HG02759 (cell line): ENCODE results near the gene NCCRP1.

Experiments
- ATAC-seq: cut with Tn5 transposase; IDR thresholded peaks from one replicate; pipeline ENCODE4 v1.9.1; 2021; ENCODE audit warnings: mild to moderate bottlenecking, moderate library complexity; ENCODE audit not compliant: unreplicated experiment

Gene NCCRP1

DNA sequence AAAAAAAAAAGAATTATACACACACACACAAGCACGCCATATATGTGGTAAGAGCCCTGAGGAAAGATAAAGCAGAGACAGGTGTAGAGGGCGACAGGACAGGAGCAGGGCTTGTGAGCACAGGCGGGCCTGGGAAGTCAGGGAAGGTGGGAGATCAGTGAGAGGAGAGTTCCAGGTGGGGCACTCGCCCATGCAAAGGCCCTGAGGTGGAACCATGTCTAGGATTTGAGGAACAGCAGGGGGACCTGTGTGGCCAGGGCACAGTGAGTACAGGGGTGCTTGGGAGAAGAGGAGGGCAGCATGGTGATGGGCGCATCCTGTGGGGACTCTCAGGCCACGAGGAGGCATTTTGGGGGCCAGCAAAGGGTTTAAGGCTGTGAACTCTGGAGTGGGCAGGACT lies 32.5 kb upstream of the NCCRP1 start:
- no peak for ATAC-seq

GRCh38 chr19:39165857-39166256 lies 30.9 kb upstream of the NCCRP1 start:
- ATAC-seq: no peak

DNA sequence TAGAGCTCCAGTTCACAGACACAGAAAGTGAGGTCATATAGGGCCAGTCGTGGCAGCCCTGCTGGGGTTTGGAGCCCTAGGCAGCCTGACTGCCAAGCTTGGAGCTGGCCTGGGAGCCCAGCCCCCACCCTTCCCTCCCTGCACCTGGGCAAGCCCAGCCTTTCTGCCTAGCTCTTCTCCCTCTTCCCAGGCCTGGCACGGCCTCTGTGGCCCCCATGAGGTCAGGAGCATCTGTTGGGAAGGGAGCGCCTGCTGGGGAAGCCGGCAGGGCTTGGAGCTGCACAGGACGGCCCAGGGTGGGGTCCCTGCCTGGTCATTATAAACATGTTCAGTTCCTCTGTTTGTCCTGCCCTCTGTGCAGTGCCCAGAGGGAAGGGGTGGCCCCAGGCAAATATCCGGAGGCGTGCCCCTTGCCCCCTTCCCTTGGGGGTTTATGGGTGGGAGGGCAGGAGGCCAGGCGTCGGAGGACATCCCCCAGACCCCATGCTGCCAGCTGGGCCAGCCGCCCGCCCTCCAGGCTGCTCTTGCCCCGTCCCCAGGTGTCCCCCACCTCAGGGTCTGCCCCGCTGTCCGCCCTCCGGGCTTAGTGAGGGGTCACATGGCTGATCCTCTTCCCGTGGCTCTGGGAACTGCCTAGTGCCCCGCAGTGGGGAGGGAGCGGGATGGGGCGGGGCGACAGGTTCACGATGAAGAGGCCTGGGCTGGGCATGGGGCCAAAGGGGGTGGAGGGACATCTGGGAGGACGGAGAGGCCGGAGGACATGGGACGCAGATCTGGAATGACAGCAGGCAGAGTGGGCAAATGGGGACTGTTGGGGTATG lies 30.0 kb upstream of the NCCRP1 start:
- ATAC-seq: no peak

DNA sequence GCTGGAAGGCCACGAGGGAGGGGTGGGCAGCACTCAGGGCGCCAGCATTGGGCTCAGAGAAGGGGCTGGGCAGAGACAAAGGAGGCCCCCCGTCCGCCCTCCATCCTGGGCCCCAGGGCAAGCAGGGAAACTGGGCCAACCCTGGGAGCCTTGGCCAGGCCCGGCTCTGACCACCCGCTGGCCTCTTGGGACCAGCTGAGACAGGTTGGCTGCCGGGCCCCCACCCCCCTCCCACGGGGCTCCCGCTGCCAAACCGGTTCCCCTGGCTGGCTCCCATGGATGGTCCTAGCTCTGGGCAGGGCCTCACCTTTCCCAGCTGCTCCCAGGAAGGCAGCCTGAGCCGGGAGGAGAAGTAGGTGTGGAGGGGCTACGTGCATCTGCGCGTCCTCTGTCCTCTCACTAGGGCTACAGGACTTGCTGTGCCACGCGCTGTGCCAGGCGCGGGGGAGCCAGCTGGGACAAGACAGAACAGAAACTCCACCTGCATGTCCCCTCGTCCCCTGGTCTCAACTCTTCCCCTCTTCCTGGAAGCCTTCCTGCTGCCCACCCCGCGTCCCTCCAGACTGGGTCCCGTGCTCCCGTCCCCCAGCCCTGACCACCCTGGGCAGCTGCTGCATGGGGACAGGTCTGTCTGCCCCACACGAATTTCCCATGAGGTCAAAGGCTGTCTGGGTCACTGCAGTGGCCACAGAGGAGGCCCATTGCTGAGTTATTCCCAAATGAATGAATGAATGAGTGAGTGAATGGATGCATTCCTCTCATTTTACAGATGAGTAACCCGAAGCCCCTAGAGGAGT lies 29.1 kb upstream of the NCCRP1 start:
- no peak for ATAC-seq

GRCh38 chr19:39168258-39169142 lies 28.3 kb upstream of the NCCRP1 start:
- ATAC-seq: no peak

- ATAC-seq: no peak
These were observed 27.5 kb upstream of the NCCRP1 start for GRCh38 chr19:39169143-39169810.

- no peak for ATAC-seq
These were observed 26.2 kb upstream of the NCCRP1 start for GRCh38 chr19:39170386-39171231.

DNA sequence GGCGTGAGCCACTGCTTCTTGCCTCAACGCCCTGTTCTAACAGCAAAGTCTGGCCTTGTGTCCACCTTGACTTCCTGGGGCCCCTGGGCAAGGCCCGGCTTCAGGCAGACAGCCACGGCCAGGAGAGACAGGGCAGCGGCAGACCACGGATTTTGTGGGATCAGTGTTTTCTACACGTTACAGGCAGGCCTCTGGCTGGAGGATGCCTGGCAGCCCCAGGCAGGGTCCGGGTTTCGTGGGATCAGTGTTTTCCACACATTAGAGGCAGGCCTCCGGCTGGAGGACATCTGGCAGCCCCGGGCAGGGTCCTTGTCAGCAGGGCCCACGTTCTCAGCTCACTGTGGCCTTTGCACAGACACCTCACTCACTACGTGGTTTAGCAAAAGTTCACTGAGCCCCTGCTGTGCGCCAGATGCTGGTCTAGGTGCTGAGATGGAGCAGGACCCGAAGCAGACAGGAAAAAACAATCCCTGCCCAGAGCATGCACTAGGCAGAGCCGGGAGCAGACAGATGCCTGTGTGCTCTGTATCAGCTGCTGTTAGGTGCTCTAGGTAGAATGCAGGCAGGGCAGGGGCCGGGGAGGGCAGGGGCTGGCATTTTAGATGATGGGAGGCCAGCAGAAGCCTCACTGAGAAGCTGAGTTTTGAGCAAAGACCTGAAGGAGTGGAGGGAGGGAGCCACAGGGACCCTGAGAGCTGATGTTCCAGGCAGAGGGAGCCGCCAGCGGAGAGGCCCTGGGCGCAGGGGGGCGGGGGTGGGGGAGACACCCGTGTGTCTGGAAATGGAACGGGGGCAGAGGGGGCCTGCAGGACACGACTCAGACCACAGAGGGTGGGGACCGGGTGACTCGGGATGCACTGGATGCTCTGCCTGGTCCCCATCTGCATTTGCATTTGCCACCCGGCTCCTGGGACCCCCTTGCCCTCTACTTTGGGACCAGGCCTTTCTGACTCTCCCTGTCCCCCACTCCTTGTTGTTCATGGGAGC lies 25.0 kb upstream of the NCCRP1 start:
- ATAC-seq: no peak

DNA sequence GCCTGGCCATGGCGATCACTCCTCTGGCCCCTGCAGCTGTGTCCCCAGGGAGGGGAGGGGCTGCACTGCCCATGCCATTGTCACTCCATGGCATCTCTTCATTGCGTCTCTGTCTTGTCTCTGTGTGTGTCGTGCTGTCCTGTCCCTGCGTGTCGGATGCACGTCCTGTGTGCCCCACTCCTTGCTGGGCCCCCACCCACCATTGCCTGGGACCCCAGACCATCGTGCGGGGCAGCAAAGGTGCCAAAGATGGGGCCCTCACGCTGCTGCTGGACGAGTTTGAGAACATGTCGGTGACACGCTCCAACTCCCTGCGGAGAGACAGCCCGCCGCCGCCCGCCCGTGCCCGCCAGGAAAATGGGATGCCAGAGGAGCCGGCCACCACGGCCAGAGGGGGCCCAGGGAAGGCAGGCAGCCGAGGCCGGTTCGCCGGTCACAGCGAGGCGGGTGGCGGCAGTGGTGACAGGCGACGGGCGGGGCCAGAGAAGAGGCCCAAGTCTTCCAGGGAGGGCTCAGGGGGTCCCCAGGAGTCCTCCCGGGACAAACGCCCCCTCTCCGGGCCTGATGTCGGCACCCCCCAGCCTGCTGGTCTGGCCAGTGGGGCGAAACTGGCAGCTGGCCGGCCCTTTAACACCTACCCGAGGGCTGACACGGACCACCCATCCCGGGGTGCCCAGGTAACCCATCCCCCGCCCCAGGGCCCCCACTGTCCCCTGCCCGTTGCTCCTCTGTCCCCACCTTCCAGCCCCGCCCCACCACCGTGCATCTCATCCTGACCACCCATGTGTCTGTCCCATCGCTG lies 23.9 kb upstream of the NCCRP1 start:
- no peak for ATAC-seq

DNA sequence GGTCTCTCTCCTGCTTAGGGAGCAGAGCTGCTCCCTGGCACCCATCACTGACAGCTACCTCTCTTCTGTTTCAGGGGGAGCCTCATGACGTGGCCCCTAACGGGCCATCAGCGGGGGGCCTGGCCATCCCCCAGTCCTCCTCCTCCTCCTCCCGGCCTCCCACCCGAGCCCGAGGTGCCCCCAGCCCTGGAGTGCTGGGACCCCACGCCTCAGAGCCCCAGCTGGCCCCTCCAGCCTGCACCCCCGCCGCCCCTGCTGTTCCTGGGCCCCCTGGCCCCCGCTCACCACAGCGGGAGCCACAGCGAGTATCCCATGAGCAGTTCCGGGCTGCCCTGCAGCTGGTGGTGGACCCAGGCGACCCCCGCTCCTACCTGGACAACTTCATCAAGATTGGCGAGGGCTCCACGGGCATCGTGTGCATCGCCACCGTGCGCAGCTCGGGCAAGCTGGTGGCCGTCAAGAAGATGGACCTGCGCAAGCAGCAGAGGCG lies 23.2 kb upstream of the NCCRP1 start:
- no peak for ATAC-seq

- no peak for ATAC-seq
These were observed 22.6 kb upstream of the NCCRP1 start for GRCh38 chr19:39174142-39174541.

- no peak for ATAC-seq
These were observed 21.9 kb upstream of the NCCRP1 start for GRCh38 chr19:39174558-39175544.

DNA sequence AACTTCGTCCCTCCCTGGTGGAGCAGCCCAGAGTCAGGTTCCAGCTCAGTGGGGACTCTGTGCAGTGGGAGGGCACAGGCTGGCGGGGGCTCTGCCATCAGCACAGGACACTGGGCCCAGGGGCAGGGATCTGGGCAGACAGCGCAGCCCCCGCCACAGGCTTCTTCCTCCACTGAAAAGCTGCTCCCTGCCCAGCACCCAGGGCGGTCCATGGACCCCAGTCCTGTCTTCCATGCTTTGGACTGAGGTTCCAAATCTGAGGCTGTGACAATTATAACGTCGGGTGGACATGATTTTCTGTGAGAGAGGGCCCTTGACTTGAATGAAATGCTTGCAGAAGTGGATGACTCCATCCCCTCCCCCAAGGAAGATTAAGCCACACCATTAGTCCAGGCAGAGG lies 21.2 kb upstream of the NCCRP1 start:
- ATAC-seq: no peak

- no peak for ATAC-seq
These were observed 19.6 kb upstream of the NCCRP1 start for GRCh38 chr19:39177110-39177699.

- no peak for ATAC-seq
These were observed 19.0 kb upstream of the NCCRP1 start for GRCh38 chr19:39177736-39178135.
